GM12891 (cell line): ENCODE data around the gene NRG2.

Experiments used
- DNase-seq: peaks from one replicate; pipeline ENCODE4 v3.0.0; 2011; ENCODE audit warnings: low spot score; ENCODE audit not compliant: insufficient read length
- FAIRE-seq: peaks from 2 replicates; lab custom pipeline; 2011; peaks lifted over from hg19 to GRCh38; lab: Jason Lieb, UNC
- PAX5 ChIP-seq: IDR thresholded peaks from 2 replicates; pipeline ENCODE4 v1.6.1; 2011; ENCODE audit warnings: low read length, moderate library complexity, mild to moderate bottlenecking; ENCODE audit not compliant: insufficient read depth, severe bottlenecking
- POLR2A ChIP-seq: IDR thresholded peaks from 2 replicates; pipeline ENCODE4 v1.6.1; 2011; ENCODE audit warnings: low read depth, low read length, control low read depth
- POLR2AphosphoS5 ChIP-seq: IDR thresholded peaks from 2 replicates; pipeline ENCODE4 v1.6.1; 2011; ENCODE audit warnings: low read depth, low read length, control low read depth
- POU2F2 ChIP-seq: IDR thresholded peaks from 2 replicates; pipeline ENCODE4 v1.6.1; 2011; ENCODE audit warnings: low read depth, mild to moderate bottlenecking, control low read depth, low read length, moderate library complexity
- SPI1 ChIP-seq: IDR thresholded peaks from 2 replicates; pipeline ENCODE4 v1.6.1; 2011; ENCODE audit warnings: low read depth, low read length, control low read depth
- TAF1 ChIP-seq: IDR thresholded peaks from 2 replicates; pipeline ENCODE4 v1.6.1; 2011; ENCODE audit warnings: low read depth, low read length, control low read depth

Gene NRG2

DNA sequence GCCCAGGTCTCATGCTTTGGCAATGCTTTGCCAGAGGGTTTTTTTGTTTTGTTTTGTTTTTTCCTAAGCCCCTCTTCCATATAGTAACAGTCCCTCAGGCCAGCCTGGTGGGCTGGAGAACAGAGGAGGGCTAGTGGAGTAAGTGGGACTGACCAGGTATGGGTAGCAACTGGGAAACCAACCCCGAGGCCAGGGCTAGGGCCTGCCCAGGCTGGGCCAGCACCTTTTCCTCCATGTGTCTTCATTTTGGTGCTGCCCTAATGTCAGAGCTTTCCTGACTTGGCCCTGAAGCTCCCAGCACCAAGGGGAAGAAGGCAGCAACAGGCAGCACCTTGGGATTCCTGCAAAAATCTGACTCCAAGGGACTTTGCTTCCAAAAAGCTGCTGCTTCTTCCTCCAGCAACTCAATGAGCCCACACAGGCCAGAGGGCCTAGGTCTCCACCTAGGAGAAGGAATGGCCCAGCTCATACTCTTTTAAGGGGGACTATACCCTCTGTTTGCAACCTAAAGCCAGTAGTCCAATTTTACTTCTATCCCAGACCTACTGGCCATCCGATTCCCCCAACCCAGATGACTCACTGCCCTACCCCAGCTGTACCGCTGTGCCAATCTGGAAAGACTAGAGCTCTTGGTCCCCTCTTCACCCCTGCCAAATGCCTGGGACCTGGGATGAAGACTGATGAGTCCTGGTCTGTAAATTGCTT lies 142.4 kb downstream of the NRG2 start:
- no peak for FAIRE-seq
- TF ChIP-seq PAX5 (no peak), TAF1 (no peak), SPI1 (no peak), POU2F2 (no peak)

DNA sequence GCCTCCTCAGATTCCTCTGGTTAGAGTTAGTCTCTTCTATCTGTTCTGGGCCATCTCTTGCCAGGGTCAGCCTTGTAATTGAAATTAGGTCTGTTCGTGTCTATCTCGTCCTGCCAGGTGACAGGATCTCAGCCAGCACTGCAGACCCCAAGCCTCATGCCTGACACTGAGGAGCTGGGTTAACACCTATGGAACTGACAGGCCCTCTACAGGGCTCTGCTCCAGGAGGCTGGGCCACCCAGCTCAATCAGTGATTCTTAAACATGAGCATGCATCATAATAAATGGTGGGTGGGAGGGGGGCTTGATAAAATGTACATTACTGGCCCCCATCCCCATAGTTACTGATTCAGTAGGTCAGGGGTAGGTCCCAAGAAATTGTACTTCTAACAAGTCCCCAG lies 144.1 kb downstream of the NRG2 start:
- DNase-seq: no peak
- TF ChIP-seq POU2F2: no peak
- no peak for TF ChIP-seq PAX5
- TF ChIP-seq TAF1: no peak
- no peak for TF ChIP-seq POLR2A
- TF ChIP-seq SPI1: no peak
- TF ChIP-seq POLR2AphosphoS5: no peak
- no peak for FAIRE-seq

More for the DNA sequence above, 142.4 kb downstream of the NRG2 start:
- no peak for DNase-seq

DNA sequence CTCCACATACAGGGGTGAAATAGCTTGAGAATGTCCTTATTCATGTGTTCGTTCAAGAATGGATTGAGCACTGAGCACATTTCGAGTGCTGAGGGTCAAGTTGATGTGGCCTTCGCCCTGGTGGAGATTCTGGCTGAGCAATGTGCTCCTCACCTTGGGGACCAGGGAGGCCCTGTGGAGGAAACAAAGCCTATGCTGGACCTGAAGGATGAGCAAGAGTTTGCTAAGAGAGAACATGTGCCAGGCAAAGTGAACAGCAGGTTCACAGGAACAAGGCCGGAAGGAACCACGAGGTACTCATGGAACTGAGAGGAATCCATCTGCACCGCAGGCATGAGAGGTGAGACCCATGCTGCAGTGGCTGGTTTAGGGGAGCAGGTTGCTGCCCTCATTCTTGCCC lies 145.1 kb downstream of the NRG2 start:
- DNase-seq (no peak), FAIRE-seq (no peak)
- no peak for TF ChIP-seq SPI1
- TF ChIP-seq POU2F2: no peak
- no peak for TF ChIP-seq POLR2A
- no peak for TF ChIP-seq PAX5
- no peak for TF ChIP-seq POLR2AphosphoS5
- TF ChIP-seq TAF1: no peak

DNA sequence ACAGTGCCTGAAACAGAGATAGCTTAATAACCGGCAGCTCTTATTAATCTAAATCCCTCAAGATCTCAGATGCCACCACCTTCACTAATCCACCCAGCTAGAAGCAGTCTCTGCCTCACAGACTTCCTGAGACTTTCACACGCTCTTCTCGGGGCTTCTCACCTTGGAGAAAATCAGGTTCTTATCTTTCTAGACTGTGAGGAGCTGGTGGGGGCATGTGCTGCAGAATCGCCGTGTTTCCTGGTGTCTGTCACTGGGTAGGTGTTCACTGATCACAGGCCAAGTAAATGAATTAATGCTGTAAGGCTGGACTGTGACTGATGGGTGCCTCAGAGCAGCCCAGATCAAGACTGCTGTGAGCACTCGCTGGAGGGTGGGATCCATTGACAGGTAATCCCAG lies 145.8 kb downstream of the NRG2 start:
- TF ChIP-seq PAX5 (no peak), TAF1 (no peak), POLR2A (no peak), POU2F2 (no peak), SPI1 (no peak), POLR2AphosphoS5 (no peak)
- no peak for FAIRE-seq
- DNase-seq: no peak

DNA sequence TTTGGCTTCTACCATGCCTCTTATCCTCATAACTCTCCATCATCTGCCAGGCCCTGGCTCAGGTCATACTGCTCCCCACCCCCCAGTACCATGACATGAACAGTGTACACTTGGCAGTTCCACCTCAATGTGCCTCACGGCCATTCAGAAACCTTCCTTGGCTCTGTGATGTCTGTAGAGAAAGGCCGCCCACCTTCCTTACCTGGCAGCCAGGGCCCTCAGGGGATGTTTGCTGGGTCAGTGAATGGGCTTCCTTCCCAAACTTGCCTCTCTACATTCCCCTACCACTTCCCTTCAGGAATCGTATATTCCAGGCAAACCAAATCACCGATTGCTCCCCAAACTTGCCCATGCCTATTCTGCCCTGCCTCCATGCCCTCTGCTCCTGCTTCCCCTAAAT lies 146.4 kb downstream of the NRG2 start:
- DNase-seq (no peak), FAIRE-seq (peak; percentile 47)
- no peak for TF ChIP-seq POU2F2

DNA sequence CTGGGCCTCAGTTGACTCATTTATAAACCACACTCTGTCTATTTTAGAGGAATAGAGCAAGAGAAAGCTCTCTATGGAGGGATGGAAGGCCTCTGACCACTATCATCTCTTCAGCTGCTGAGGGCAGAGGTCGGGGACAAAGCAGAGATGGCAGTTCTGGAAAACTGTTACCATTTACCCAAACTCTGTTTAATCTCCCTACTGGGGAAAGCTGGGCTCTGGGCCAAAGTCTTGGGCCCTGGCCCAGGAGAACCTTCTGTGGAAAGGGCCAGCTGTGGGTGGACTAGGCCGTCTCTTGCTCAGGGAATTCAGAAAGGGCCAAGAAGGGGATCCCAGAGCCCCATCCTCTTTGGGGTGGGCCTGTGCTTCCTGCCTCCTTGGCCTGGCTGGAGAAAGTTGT lies 147.5 kb downstream of the NRG2 start:
- TF ChIP-seq SPI1 (no peak), POLR2A (no peak), POU2F2 (no peak), TAF1 (no peak), POLR2AphosphoS5 (no peak), PAX5 (no peak)
- DNase-seq (no peak), FAIRE-seq (no peak)

DNA sequence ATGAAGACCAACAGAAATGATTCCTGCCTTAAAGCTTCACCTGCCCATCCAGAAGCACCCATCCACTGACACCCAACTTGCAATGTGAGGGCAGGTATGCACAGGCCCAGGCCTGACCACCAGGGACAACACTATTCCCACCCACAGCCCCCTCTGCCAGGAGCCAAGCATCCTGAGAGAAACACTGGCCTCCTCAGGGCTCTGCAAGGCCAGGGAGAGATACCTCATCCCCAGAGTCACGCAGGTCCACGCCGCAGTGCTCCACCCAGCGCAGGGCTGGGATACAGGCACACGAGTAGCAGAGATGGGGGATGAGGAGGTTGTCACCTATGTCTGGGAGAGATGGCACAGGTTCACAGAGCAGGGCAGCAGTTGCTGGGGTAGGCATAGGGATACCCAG lies 148.1 kb downstream of the NRG2 start:
- TF ChIP-seq POLR2AphosphoS5 (no peak), SPI1 (no peak), POLR2A (no peak), TAF1 (no peak), PAX5 (no peak), POU2F2 (no peak)
- FAIRE-seq: no peak
- DNase-seq: no peak

DNA sequence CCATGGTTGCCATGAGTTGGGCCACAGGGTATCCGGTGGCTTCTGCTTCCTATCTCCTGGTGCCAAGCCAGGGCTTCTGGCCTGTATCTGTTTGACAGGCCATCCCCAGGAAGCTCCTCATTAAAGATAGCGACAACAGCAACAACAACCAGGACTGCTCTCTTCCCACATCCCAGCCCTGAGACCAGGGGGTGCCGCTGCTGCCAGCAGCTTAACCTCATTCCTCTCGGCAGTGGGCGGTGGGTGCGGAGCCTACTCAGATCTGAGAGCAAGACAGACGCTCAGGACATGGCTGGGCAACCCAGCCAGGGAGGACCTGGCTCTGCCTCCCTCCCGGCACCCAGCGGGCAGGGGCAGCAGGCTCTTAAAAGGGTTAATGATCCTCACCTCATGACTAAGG lies 149.2 kb downstream of the NRG2 start:
- FAIRE-seq (no peak), DNase-seq (no peak)
- TF ChIP-seq POLR2A (no peak), TAF1 (no peak), PAX5 (no peak), POLR2AphosphoS5 (no peak), SPI1 (no peak), POU2F2 (no peak)

DNA sequence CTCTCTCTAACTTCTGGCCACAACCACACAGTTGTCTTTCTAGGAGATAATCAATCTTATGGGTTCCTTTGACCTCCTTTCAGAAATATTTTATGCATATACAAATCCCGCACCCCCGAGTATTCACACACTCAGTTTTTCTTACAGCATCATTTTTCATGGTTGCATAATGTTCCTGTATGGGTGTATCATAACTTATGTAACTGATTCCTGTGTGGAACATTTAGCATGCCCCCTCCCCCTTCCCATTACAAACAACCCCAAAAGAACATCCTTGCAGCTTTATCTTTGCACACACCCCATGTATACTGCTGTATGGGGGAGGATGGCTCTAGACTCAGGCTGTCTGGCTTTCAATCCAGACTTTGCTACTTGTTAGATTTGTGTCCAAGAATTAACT lies 153.7 kb downstream of the NRG2 start:
- FAIRE-seq (no peak), DNase-seq (no peak)
- TF ChIP-seq PAX5 (no peak), POLR2AphosphoS5 (no peak), POLR2A (no peak), POU2F2 (no peak), TAF1 (no peak)

DNA sequence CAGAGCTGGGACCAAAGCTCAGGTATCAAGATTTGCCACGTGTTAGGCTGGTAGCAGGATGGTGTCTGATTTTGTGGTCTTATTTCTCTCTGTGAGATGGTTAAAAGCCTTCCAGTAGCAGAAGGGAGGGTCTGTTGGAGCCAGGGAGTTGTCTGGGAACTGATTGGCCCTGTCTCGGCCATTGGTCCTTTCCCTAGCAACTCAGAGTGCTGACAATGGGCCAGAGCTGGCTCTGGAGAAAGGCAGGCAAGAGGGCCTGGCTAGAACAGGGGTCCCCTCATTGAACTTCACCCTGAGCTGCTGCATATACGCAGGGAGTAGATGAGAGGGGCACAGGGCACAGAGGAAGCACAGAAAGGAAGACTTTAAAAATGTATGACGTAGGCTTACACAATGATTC lies 154.7 kb downstream of the NRG2 start:
- FAIRE-seq (no peak), DNase-seq (no peak)
- TF ChIP-seq POU2F2 (no peak), POLR2A (no peak), POLR2AphosphoS5 (no peak), PAX5 (no peak), TAF1 (no peak), SPI1 (no peak)
